Subcutaneous abdominal adipose tissue (tissue), 5 donors: ENCODE measurements around the gene C1orf21.

ENCODE experiments used
- H3K27ac ChIP-seq: one replicate; pipeline ENCODE4 v1.7.0; 2013; ENCODE audit warnings: low read depth, mild to moderate bottlenecking, inconsistent platforms, low read length, moderate library complexity
- H3K27me3 ChIP-seq, 5 donors: one replicate each; pipeline ENCODE4 v1.7.0; 2013; ENCODE audit warnings: low read length in 5 of 5, inconsistent platforms in 1 of 5; ENCODE audit not compliant: control insufficient read depth in 5 of 5, insufficient read depth in 4 of 5
- H3K36me3 ChIP-seq, 5 donors: one replicate each; pipeline ENCODE4 v1.7.0; 2013; ENCODE audit warnings: low read length in 5 of 5; ENCODE audit not compliant: control insufficient read depth in 5 of 5, insufficient read depth in 5 of 5
- H3K4me1 ChIP-seq, 5 donors: one replicate each; pipeline ENCODE4 v1.7.0; 2013; ENCODE audit warnings: low read length in 5 of 5, mild to moderate bottlenecking in 3 of 5, moderate library complexity in 1 of 5; ENCODE audit not compliant: control insufficient read depth in 5 of 5, insufficient read depth in 5 of 5
- H3K4me3 ChIP-seq, 5 donors: one replicate each; pipeline ENCODE4 v1.7.0; 2013; ENCODE audit warnings: low read length in 5 of 5, low read depth in 1 of 5
- H3K9ac ChIP-seq, 5 donors: one replicate each; pipeline ENCODE4 v1.7.0; 2013; ENCODE audit warnings: low read length in 5 of 5, mild to moderate bottlenecking in 4 of 5, moderate library complexity in 3 of 5
- H3K9me3 ChIP-seq, 5 donors: one replicate each; pipeline ENCODE4 v1.7.0; 2013; ENCODE audit warnings: low read length in 5 of 5; ENCODE audit not compliant: control insufficient read depth in 5 of 5
- donor health status: healthy.
- donor health status: healthy.
- donor health status: healthy.
- donor health status: healthy.
- donor health status: healthy.

Gene C1orf21

GRCh38 chr1:184422490-184423233 is 35.8 kb downstream of the C1orf21 start:
- Histone ChIP-seq H3K4me1 (peaks cover 0 to 26% (median 12%) of the 10 kb centered on the region in 5 donors), H3K27me3 (no peaks in the 10 kb centered on the region), H3K9me3 (no peaks in the 10 kb centered on the region), H3K36me3 (no peaks in the 10 kb centered on the region), H3K4me3 (no peak overlapping the region), H3K9ac (no peak overlapping the region), H3K27ac (no peak overlapping the region)

- Histone ChIP-seq H3K4me3 (no peak overlapping the region), H3K9ac (no peak overlapping the region), H3K9me3 (no peaks in the 10 kb centered on the region), H3K36me3 (no peaks in the 10 kb centered on the region), H3K4me1 (peaks cover 0 to 24% (median 12%) of the 10 kb centered on the region in 5 donors), H3K27ac (no peak overlapping the region), H3K27me3 (no peaks in the 10 kb centered on the region)
These were observed 36.8 kb downstream of the C1orf21 start for GRCh38 chr1:184423649-184424048.

- H3K9me3 ChIP-seq, result no peaks in the 10 kb centered on the region
- peaks cover 0 to 19% (median 12%) of the 10 kb centered on the region in 5 donors for H3K4me1 ChIP-seq
- H3K4me3 ChIP-seq, result no peak overlapping the region
- H3K9ac ChIP-seq, result no peak overlapping the region
- no peaks in the 10 kb centered on the region for H3K27me3 ChIP-seq
- H3K27ac ChIP-seq, result no peak overlapping the region
- no peaks in the 10 kb centered on the region for H3K36me3 ChIP-seq
These were observed 37.3 kb downstream of the C1orf21 start for GRCh38 chr1:184424157-184424556.

GRCh38 chr1:184424945-184425344 is 38.1 kb downstream of the C1orf21 start:
- H3K4me3 ChIP-seq, result no peak overlapping the region
- no peaks in the 10 kb centered on the region for H3K27me3 ChIP-seq
- H3K9ac ChIP-seq, result no peak overlapping the region
- H3K36me3 ChIP-seq, result no peaks in the 10 kb centered on the region
- H3K27ac ChIP-seq, result no peak overlapping the region
- peaks cover 0 to 15% (median 8%) of the 10 kb centered on the region in 5 donors for H3K4me1 ChIP-seq
- H3K9me3 ChIP-seq, result no peaks in the 10 kb centered on the region

- peaks cover 0 to 15% (median 6%) of the 10 kb centered on the region in 5 donors for H3K4me1 ChIP-seq
- H3K9me3 ChIP-seq, result no peaks in the 10 kb centered on the region
- H3K9ac ChIP-seq, result no peak overlapping the region
- no peak overlapping the region for H3K27ac ChIP-seq
- no peaks in the 10 kb centered on the region for H3K27me3 ChIP-seq
- no peaks in the 10 kb centered on the region for H3K36me3 ChIP-seq
- no peak overlapping the region for H3K4me3 ChIP-seq
These were observed 38.8 kb downstream of the C1orf21 start for GRCh38 chr1:184425449-184426277.

DNA sequence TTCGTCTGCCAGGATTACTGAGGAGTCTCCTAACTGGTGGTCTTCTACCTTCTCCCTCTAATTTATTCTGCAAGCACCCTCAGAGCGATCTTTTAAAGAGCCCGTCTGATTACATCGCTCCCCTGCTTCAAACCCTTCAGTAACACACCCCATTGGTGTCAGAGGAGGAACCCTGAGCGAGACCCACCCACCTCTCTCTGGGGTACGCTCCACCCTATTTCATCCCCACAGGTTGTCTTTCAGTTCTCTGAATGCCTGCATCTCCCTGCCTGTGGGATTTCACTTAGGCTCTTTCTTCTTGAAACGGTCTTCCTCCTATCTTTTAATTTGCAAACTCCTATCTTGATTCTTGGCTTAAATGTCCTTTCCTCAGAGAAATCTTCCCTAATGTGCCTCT is 39.4 kb downstream of the C1orf21 start:
- H3K9ac ChIP-seq, result no peak overlapping the region
- no peak overlapping the region for H3K27ac ChIP-seq
- no peaks in the 10 kb centered on the region for H3K9me3 ChIP-seq
- no peaks in the 10 kb centered on the region for H3K36me3 ChIP-seq
- H3K4me1 ChIP-seq, result peaks cover 0 to 15% (median 6%) of the 10 kb centered on the region in 5 donors
- H3K27me3 ChIP-seq, result no peaks in the 10 kb centered on the region
- no peak overlapping the region for H3K4me3 ChIP-seq

- no peak overlapping the region for H3K4me3 ChIP-seq
- peaks cover 0 to 10% (median 6%) of the 10 kb centered on the region in 5 donors for H3K4me1 ChIP-seq
- H3K9me3 ChIP-seq, result no peaks in the 10 kb centered on the region
- H3K27me3 ChIP-seq, result no peaks in the 10 kb centered on the region
- no peak overlapping the region for H3K9ac ChIP-seq
- no peaks in the 10 kb centered on the region for H3K36me3 ChIP-seq
- H3K27ac ChIP-seq, result no peak overlapping the region
These were observed 40.9 kb downstream of the C1orf21 start for GRCh38 chr1:184427722-184428121.

DNA sequence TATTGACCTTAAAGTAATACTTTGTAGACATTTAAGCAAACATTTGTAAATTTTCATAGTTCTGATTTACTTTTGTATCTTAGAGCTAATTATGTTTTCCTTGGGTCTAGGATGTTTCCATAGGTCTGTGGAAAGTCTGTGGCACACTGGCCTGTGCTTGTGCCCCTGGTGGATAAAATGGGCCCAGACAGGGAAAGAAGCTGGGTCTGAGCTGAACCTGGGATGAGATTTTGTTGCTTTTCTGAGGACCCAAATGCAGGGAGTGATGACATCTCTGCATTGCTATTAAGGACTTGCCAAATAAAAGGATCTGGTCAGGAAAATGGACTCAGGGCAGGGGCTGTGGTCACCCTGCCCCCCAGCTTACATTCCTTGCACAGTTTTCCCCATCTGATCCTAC is 41.8 kb downstream of the C1orf21 start:
- Histone ChIP-seq H3K9ac (no peak overlapping the region), H3K36me3 (no peaks in the 10 kb centered on the region), H3K27ac (no peak overlapping the region), H3K27me3 (no peaks in the 10 kb centered on the region), H3K9me3 (no peaks in the 10 kb centered on the region), H3K4me1 (peaks cover 0 to 10% (median 5%) of the 10 kb centered on the region in 5 donors), H3K4me3 (no peak overlapping the region)

DNA sequence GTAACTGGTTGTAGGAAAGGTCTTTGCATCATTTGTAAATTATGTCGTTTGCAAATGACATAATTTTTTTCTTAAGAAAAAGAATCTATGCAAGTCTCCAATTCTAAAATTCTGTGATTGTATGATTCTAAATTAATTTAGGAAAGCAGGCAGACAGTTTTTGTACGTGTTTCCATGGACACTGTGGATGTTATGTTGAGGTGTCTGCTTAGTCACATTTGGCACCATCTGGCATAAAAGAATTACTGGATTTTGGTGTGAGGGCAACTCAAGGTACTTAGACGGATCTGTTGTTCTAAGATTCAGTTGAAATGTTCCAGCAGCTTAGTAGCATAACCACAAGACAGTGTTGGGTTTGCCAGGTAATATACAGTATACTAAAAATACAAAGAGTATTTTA is 42.5 kb downstream of the C1orf21 start:
- Histone ChIP-seq H3K36me3 (no peaks in the 10 kb centered on the region), H3K4me3 (no peak overlapping the region), H3K9me3 (no peaks in the 10 kb centered on the region), H3K9ac (no peak overlapping the region), H3K27ac (no peak overlapping the region), H3K4me1 (peaks cover 0 to 10% (median 5%) of the 10 kb centered on the region in 5 donors), H3K27me3 (no peaks in the 10 kb centered on the region)

GRCh38 chr1:184433956-184434502 is 47.2 kb downstream of the C1orf21 start:
- Histone ChIP-seq H3K36me3 (no peaks in the 10 kb centered on the region), H3K27ac (no peak overlapping the region), H3K27me3 (no peaks in the 10 kb centered on the region)

More at GRCh38 chr1:184433956-184434502, 47.2 kb downstream of the C1orf21 start:
- Histone ChIP-seq H3K9ac (no peak overlapping the region), H3K4me3 (no peak overlapping the region), H3K9me3 (no peaks in the 10 kb centered on the region), H3K4me1 (no peaks in the 10 kb centered on the region)
